ENCODE results near the gene STAMBP.

GRCh38 chr2:73842739-73843019, 13.9 kb downstream of the STAMBP start:
- TF ChIP-seq POLR2AphosphoS5 (IDR thresholded peaks at IDR 0.05; ENCODE audit: control insufficient read depth, insufficient read depth, low read depth, low read length) = no peak
- no peak for TF ChIP-seq ZBTB1 (CRISPR knock-in tag; IDR thresholded peaks at IDR 0.05; ENCODE audit: borderline replicate concordance, low read depth)
- no peak for TF ChIP-seq CTCF (IDR thresholded peaks at IDR 0.05 in 2 of 3, conservative IDR thresholded peaks at IDR 0.05 in 1 of 3; ENCODE audit: insufficient read depth in 2 of 3, low read depth in 1 of 3, low read length in 3 of 3)
- no peak for TF ChIP-seq TAF15 (IDR thresholded peaks at IDR 0.05; ENCODE audit: low read depth, low read length)
- TF ChIP-seq ZZZ3 (IDR thresholded peaks at IDR 0.05) = no peak
